Gastroesophageal sphincter (tissue), 4 donors: ENCODE measurements around the gene ATF2. TPM values are rescaled to one million over a fixed set of nuclear protein-coding genes. Genes with fewer than 3 reads are reported as not detected.

ENCODE experiments used
- ATAC-seq: fragments of 150-250 bp; one replicate; pipeline ENCODE4 v1.9.1; 2016; ENCODE audit warnings: mild to moderate bottlenecking, moderate library complexity
- H3K27ac ChIP-seq, 4 donors: fragments of 200-600 bp; sonication (generic) in 3 of 4; 1 replicate in 3 of 4; 2 replicates in 1 of 4; pipeline ENCODE4 v1.5.1; 2016 to 2019
- H3K27me3 ChIP-seq: fragments of 200-600 bp; sonication (generic); one replicate; pipeline ENCODE4 v1.5.1; 2019
- H3K36me3 ChIP-seq, 2 donors: fragments of 200-600 bp; sonication (generic); one replicate each; pipeline ENCODE4 v1.5.1; 2019; ENCODE audit warnings: control low read depth in 1 of 2
- H3K4me1 ChIP-seq, 3 donors: fragments of 200-600 bp; sonication (generic); 1 replicate in 2 of 3; 2 replicates in 1 of 3; pipeline ENCODE4 v1.5.1; 2016 to 2019; ENCODE audit warnings: control low read depth in 2 of 3
- H3K4me3 ChIP-seq, 2 donors: fragments of 200-600 bp; sonication (generic); one replicate each; pipeline ENCODE4 v1.5.1; 2019; ENCODE audit warnings: mild to moderate bottlenecking in 1 of 2, moderate library complexity in 1 of 2
- H3K9me3 ChIP-seq, 3 donors: fragments of 200-600 bp; sonication (generic); one replicate each; pipeline ENCODE4 v1.5.1; 2017 to 2019; ENCODE audit warnings: control low read depth in 2 of 3
- CTCF ChIP-seq, 4 experiments: fragments of 200-600 bp in 2 of 4; fragments of 450-650 bp in 2 of 4; sonication (generic) in 1 of 4; IDR thresholded peaks; one replicate each; pipeline ENCODE4 v1.5.1; 2017 to 2019; ENCODE audit warnings: antibody characterized with exemption in 4 of 4, mild to moderate bottlenecking in 2 of 4, moderate library complexity in 2 of 4
- EP300 ChIP-seq: sonication (generic); formaldehyde crosslinking; IDR thresholded peaks from one replicate; pipeline ENCODE4 v1.6.1; 2017; ENCODE audit warnings: antibody characterized with exemption, mild to moderate bottlenecking
- POLR2A ChIP-seq, 2 donors: fragments of 450-650 bp; IDR thresholded peaks; one replicate each; pipeline ENCODE4 v1.6.1; 2017; ENCODE audit warnings: antibody characterized with exemption in 2 of 2, mild to moderate bottlenecking in 2 of 2, moderate library complexity in 1 of 2
- POLR2AphosphoS5 ChIP-seq: sonication (generic); formaldehyde crosslinking; IDR thresholded peaks from one replicate; pipeline ENCODE4 v1.6.1; 2017; ENCODE audit warnings: antibody characterized with exemption
- whole genome bisulfite sequencing, 2 donors: methylation state at CpG; one replicate each; pipeline ENCODE4 v1.1.5; 2018; ENCODE audit warnings: low coverage in 1 of 2; 5-methylcytosine and 5-hydroxymethylcytosine counted together
- total RNA-seq, 4 donors: library from RNA; depleted of rRNA; stranded (reverse); fragments of >200 nt; gene quantifications; one replicate each; pipeline ENCODE4 v1.1.0, GENCODE V29; 2016

Gene ATF2
- total RNA-seq, 4 donors from 2014 or later: 37.1 to 64.4 (median 49.3) TPM

GRCh38 chr2:175080479-175080878, 87.5 kb downstream of the ATF2 start:
- no peak for TF ChIP-seq POLR2AphosphoS5
- TF ChIP-seq POLR2A (IDR thresholded peaks at IDR 0.05): no peak
- TF ChIP-seq EP300: no peak
- no peak for TF ChIP-seq CTCF (IDR thresholded peaks at IDR 0.05)
- Histone ChIP-seq H3K4me3 (no peak overlapping the region), H3K27ac (no peak overlapping the region), H3K9me3 (no peaks in the 10 kb centered on the region), H3K4me1 (no peaks in the 10 kb centered on the region), H3K36me3 (peaks cover 0 to 62% of the 10 kb centered on the region in 2 donors), H3K27me3 (no peaks in the 10 kb centered on the region)
- 84 to 91% methylated on average over 3 of the region's 3 CpGs for WGBS, 2 donors
- ATAC-seq: no peak

- no peak overlapping the region for H3K4me3 ChIP-seq
- no peaks in the 10 kb centered on the region for H3K27me3 ChIP-seq
- peaks cover 0 to 57% of the 10 kb centered on the region in 2 donors for H3K36me3 ChIP-seq
- H3K9me3 ChIP-seq: no peaks in the 10 kb centered on the region
- H3K4me1 ChIP-seq: no peaks in the 10 kb centered on the region
- WGBS, 2 donors: 47 to 100% methylated on average over 1 of the region's 1 CpG
- ATAC-seq: no peak
- H3K27ac ChIP-seq: no peak overlapping the region
- no peak for TF ChIP-seq POLR2AphosphoS5
- no peak for TF ChIP-seq POLR2A (IDR thresholded peaks at IDR 0.05)
- no peak for TF ChIP-seq EP300
- TF ChIP-seq CTCF (IDR thresholded peaks at IDR 0.05): no peak
Measured at GRCh38 chr2:175076272-175076671, 91.7 kb downstream of the ATF2 start.

- Histone ChIP-seq H3K4me1 (no peaks in the 10 kb centered on the region), H3K27me3 (no peaks in the 10 kb centered on the region), H3K27ac (no peak overlapping the region), H3K36me3 (peaks cover 0 to 44% of the 10 kb centered on the region in 2 donors), H3K9me3 (no peaks in the 10 kb centered on the region), H3K4me3 (no peak overlapping the region)
- TF ChIP-seq CTCF (IDR thresholded peaks at IDR 0.05) (no peak), EP300 (no peak), POLR2A (IDR thresholded peaks at IDR 0.05) (no peak), POLR2AphosphoS5 (no peak)
- ATAC-seq: no peak
- WGBS, 2 donors: 90 to 91% methylated on average over 6 of the region's 6 CpGs
Measured at GRCh38 chr2:175074478-175074877, 93.5 kb downstream of the ATF2 start.

GRCh38 chr2:175068534-175068933, 99.5 kb downstream of the ATF2 start:
- no peak overlapping the region for H3K27ac ChIP-seq
- H3K4me1 ChIP-seq: no peaks in the 10 kb centered on the region
- WGBS, 2 donors: 100% methylated on average over 1 of the region's 1 CpG
- no peaks in the 10 kb centered on the region for H3K27me3 ChIP-seq
- no peak overlapping the region for H3K4me3 ChIP-seq
- H3K36me3 ChIP-seq: peaks cover 0 to 32% of the 10 kb centered on the region in 2 donors
- ATAC-seq: no peak
- H3K9me3 ChIP-seq: no peaks in the 10 kb centered on the region
- no peak for TF ChIP-seq CTCF (IDR thresholded peaks at IDR 0.05)
- no peak for TF ChIP-seq POLR2AphosphoS5
- no peak for TF ChIP-seq EP300
- no peak for TF ChIP-seq POLR2A (IDR thresholded peaks at IDR 0.05)

- WGBS, 2 donors: 88 to 100% methylated on average over 3 to 4 of the region's 4 CpGs
- no peaks in the 10 kb centered on the region for H3K9me3 ChIP-seq
- no peaks in the 10 kb centered on the region for H3K4me1 ChIP-seq
- no peaks in the 10 kb centered on the region for H3K27me3 ChIP-seq
- H3K4me3 ChIP-seq: no peak overlapping the region
- ATAC-seq: no peak
- TF ChIP-seq POLR2A (IDR thresholded peaks at IDR 0.05): no peak
- peaks cover 0 to 34% of the 10 kb centered on the region in 2 donors for H3K36me3 ChIP-seq
- H3K27ac ChIP-seq: no peak overlapping the region
Measured at GRCh38 chr2:175066411-175066810, 101.6 kb downstream of the ATF2 start.
